ENCODE results near the gene SLC12A1. TPM values are rescaled to one million over a fixed set of nuclear protein-coding genes. Genes with fewer than 3 reads are reported as not detected.

The SLC12A1 gene
- total RNA-seq, 4 donors from 2014 or later: not detected

DNA sequence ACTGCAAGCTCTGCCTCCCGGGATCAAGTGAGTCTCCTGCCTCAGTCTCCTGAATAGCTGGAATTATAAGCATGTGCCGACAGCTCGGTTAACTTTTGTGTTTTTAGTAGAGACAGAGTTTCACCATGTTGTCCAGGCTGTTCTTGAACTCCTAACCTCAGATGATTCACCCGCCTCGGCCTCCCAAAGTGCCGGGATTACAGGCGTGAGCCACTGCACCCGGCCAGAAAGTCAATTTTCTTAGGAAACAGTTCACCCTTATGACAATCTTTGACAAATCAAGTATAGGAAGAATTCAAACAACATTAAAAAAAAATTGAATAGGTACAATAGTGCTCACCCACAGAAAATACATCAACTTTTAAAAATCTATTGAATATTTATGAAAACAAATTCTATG is 101.5 kb downstream of the SLC12A1 start:
- H3K9me3 ChIP-seq: no peaks in the 10 kb centered on the region
- intact Hi-C loops (cut with DNase I): no loop called here
- H3K4me3 ChIP-seq: no peak overlapping the region
- DNase-seq: no peak
- H3K27me3 ChIP-seq: no peaks in the 10 kb centered on the region
- no peak overlapping the region for H3K27ac ChIP-seq
- H3K4me1 ChIP-seq: no peaks in the 10 kb centered on the region
- TF ChIP-seq, protein P1, sequence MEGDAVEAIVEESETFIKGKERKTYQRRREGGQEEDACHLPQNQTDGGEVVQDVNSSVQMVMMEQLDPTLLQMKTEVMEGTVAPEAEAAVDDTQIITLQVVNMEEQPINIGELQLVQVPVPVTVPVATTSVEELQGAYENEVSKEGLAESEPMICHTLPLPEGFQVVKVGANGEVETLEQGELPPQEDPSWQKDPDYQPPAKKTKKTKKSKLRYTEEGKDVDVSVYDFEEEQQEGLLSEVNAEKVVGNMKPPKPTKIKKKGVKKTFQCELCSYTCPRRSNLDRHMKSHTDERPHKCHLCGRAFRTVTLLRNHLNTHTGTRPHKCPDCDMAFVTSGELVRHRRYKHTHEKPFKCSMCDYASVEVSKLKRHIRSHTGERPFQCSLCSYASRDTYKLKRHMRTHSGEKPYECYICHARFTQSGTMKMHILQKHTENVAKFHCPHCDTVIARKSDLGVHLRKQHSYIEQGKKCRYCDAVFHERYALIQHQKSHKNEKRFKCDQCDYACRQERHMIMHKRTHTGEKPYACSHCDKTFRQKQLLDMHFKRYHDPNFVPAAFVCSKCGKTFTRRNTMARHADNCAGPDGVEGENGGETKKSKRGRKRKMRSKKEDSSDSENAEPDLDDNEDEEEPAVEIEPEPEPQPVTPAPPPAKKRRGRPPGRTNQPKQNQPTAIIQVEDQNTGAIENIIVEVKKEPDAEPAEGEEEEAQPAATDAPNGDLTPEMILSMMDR (IDR thresholded peaks at IDR 0.05): no peak
- no peak for TF ChIP-seq POLR2A (IDR thresholded peaks at IDR 0.05)
- 78 to 82% methylated on average over 7 to 8 of the region's 8 CpGs for WGBS, 2 donors
- no peaks in the 10 kb centered on the region for H3K36me3 ChIP-seq

- no peak overlapping the region for H3K27ac ChIP-seq
- intact Hi-C loops (cut with DNase I): no loop called here
- H3K9me3 ChIP-seq: no peaks in the 10 kb centered on the region
- H3K4me3 ChIP-seq: no peak overlapping the region
- H3K27me3 ChIP-seq: no peaks in the 10 kb centered on the region
- H3K4me1 ChIP-seq: no peaks in the 10 kb centered on the region
- no peak for TF ChIP-seq POLR2A (IDR thresholded peaks at IDR 0.05)
- TF ChIP-seq, protein P1 (IDR thresholded peaks at IDR 0.05): no peak
- 39 to 56% methylated on average over 2 of the region's 2 CpGs for WGBS, 2 donors
- no peaks in the 10 kb centered on the region for H3K36me3 ChIP-seq
- no peak for DNase-seq
These were observed 103.6 kb downstream of the SLC12A1 start for GRCh38 chr15:48309740-48310139.

- Histone ChIP-seq H3K27me3 (no peaks in the 10 kb centered on the region), H3K4me3 (no peak overlapping the region), H3K36me3 (no peaks in the 10 kb centered on the region), H3K27ac (no peak overlapping the region), H3K4me1 (no peaks in the 10 kb centered on the region), H3K9me3 (no peaks in the 10 kb centered on the region)
- 84 to 86% methylated on average over 2 of the region's 2 CpGs for whole genome bisulfite sequencing, 2 donors
- TF ChIP-seq POLR2A (IDR thresholded peaks at IDR 0.05): no peak
- TF ChIP-seq, protein P1 (IDR thresholded peaks at IDR 0.05): no peak
- intact Hi-C loops (cut with DNase I): no loop called here
- DNase-seq: no peak
These were observed 107.1 kb downstream of the SLC12A1 start for GRCh38 chr15:48313216-48313615.

DNA sequence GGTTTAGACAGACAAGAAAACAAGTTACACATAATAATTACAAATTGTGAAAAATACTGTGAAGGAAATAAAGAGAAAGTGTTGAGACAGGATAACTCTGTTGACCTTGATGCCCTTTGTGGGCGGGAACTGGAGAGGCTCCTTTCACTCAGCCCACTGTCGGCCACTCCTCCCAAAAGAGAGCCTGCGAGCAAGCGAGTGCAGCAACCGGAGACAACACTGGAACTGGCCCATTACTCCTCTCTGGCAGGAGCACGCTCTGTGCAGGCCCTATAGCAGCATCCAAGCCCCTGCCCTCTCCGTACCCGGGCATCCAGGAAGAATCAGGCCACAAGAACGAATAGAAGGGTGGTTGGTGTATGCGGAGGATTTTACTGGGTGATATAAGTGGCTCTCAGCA is 108.9 kb downstream of the SLC12A1 start:
- WGBS, 2 donors: 75 to 77% methylated on average over 7 to 10 of the region's 10 CpGs
- Histone ChIP-seq H3K36me3 (no peaks in the 10 kb centered on the region), H3K9me3 (no peaks in the 10 kb centered on the region), H3K27ac (no peak overlapping the region), H3K27me3 (no peaks in the 10 kb centered on the region), H3K4me1 (no peaks in the 10 kb centered on the region), H3K4me3 (no peak overlapping the region)
- TF ChIP-seq, protein P1 (IDR thresholded peaks at IDR 0.05): no peak
- TF ChIP-seq POLR2A (IDR thresholded peaks at IDR 0.05): no peak
- intact Hi-C loops (cut with DNase I): no loop called here
- no peak for DNase-seq

- Histone ChIP-seq H3K4me3 (no peak overlapping the region), H3K4me1 (no peaks in the 10 kb centered on the region), H3K27me3 (no peaks in the 10 kb centered on the region), H3K9me3 (no peaks in the 10 kb centered on the region), H3K36me3 (no peaks in the 10 kb centered on the region), H3K27ac (no peak overlapping the region)
- TF ChIP-seq, protein P1 (IDR thresholded peaks at IDR 0.05): no peak
- no peak for TF ChIP-seq POLR2A (IDR thresholded peaks at IDR 0.05)
- intact Hi-C loops (cut with DNase I): no loop called here
- DNase-seq: no peak
- WGBS, 2 donors: 51 to 86% methylated on average over 2 of the region's 2 CpGs
These were observed 111.1 kb downstream of the SLC12A1 start for GRCh38 chr15:48317221-48317620.
